Aortic smooth muscle cell (primary cell): ENCODE results near the gene F9. TPM values are rescaled to one million over a fixed set of nuclear protein-coding genes. Genes with fewer than 3 reads are reported as not detected.

ENCODE experiments used
- total RNA-seq: library from RNA; depleted of rRNA; stranded (reverse); fragments of >200 nt; gene quantifications from 2 replicates; pipeline ENCODE4 v1.2.3, GENCODE V29; 2014

F9 gene
- not detected in 2 replicates for total RNA-seq

GRCh38 chrX:139530550-139530949 lies at the start of gene F9:
TSS of gene F9 (plus strand) at chrX:139530739. CDS start at chrX:139530765, 26 bp downstream.

Other genes starting within 250 kb of the F9 start
- 0.12 and 0.13 TPM in 2 replicates for gene MCF2, start 177.4 kb downstream of the F9 start, total RNA-seq